ENCODE measurements around the gene CHMP4A.

The CHMP4A gene

DNA sequence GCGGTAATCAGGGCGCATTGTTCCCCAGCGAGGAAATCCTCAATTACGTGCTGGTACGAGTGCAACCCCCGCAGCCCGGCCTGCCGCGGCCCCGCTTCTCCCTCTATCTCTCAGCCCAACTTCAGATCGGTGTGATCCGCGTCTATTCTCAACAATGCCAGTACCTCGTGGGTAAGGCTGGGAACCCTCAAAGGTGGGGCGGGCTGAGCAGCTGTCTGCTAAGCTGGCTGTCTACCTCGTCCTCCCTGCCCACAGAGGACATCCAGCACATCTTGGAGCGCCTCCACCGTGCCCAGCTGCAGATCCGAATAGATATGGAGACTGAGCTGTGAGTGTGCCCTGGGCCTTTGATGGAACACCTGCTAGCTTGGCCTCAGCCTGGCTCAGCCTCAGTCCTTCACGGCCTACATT is 40.4 kb downstream of the CHMP4A start:
- DNase-seq: no peak

DNA sequence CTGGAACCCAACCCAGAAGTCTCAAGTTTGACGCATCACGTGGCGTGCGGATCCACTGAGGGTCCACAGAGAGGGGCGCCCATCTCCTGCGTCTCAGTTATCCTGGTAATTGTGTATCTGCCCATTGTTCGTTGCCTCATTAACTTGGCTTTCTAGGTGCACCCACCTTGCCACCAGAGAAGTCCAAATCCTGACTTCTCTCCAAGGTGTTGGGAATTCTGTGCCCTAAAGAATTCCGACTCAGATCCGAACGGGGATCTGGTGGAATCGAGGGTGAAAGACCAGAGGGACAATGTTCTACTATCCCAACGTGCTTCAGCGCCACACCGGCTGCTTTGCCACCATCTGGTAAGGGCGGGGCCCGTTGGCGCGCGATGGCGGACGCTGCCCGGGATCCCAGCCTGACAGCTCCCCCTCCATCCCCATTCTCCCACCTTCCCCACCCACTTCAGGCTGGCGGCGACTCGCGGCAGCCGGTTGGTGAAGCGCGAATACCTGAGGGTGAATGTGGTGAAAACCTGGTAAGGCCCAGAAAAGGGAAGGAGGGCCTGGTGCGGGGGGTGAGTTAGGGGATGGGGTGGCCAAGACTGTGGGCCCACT is 40.9 kb downstream of the CHMP4A start:
- no peak for DNase-seq

DNA sequence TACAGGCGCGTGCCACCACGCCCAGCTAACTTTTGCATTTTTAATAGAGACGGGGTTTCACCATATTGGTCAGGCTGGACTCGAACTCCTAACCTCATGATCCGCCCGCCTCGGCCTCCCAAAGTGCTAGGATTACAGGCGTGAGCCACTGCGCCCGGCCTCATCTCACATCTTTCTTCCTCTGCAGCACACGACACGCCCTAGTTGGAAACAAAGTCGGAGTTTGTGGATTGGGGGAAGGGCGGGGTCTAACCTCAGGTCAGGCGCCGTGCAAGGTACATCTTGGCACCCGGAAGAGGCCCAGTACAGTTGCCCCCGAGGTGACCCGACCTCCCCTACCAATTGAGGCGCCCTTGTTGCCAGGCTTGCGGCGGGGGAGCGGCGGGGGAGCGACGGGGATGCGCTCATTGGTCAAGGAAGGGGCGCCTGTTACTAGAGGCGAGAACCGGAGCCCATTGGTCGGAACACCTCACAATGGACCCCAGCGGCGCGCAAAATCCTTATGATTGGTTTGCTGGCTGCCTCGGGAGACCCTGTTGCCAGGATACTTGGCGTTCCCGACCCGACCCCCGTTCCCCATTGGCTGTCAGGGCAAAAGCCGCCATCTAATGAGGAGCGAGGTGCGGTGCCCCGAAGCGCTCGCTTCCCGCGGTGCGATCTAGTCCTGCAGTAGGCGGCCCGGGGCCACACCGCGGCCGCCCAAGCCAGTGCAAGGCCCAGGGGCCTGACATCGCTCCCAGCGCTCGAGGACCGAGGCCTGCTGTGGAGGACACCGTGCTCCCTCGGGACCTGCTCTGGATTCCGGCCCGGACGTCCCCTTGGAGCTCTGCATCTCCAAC is 41.6 kb downstream of the CHMP4A start, which contains the start of gene REC8:
TSS of gene REC8 (plus strand) at position 659 of the 839 bp plus-strand sequence. CDS start 473 bp downstream, outside the sequence.
- peak; percentile 84 for DNase-seq

DNA sequence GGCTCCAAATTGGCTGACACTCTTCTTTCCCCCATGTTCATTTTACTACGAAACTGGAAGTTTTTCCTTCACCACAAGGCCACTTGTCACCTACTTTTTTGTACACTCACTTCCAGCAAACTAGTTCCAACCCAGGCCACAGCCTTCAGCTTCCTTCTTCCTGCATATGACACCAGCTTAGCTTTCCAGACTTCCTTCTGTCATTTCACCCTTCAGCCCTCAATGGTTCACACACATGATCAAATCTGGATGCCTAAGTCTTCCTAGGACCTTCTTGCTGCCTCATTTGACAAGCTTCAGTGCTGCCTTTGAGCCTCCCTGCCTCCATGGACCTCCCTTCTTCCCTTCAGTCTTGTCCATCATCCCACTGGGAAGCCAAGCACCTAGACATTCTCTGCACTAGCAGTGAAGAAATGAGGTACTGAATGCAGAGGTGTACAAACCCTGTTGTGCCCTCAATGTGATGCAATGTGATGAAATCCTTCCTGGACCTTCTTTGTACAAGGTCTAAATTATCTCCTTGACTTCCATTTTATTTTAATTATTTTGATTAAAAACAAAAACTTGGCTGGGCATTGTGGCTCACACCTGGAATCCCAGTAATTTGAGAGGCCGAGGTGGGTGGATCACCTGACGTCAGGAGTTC is 45.7 kb downstream of the CHMP4A start:
- DNase-seq: no peak

DNA sequence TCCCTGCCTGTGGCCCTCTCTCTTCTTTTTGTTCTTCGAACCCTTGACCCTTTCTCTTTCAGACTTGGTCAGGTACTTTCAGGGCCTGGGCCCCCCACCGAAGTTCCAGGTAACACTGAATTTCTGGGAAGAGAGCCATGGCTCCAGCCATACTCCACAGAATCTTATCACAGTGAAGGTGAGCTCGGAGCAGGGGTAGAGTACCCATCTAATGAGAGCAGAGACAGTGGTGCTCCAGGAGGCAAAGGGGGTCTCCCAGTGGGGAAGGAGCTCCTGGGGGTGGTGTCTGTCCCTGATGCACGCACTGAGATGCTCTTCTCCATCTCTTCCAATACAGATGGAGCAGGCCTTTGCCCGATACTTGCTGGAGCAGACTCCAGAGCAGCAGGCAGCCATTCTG is 47.5 kb downstream of the CHMP4A start:
- no peak for DNase-seq

DNA sequence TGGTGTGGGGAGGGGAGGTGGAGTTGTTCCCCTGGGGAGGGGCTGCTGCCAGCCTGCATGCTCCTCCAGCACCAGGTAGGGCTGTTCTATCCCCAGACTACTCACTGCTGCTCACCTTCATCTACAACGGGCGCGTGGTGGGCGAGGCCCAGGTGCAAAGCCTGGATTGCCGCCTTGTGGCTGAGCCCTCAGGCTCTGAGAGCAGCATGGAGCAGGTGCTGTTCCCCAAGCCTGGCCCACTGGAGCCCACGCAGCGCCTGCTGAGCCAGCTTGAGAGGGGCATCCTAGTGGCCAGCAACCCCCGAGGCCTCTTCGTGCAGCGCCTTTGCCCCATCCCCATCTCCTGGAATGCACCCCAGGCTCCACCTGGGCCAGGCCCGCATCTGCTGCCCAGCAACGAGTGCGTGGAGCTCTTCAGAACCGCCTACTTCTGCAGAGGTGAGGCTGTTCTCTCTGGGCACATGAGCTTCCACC is 48.7 kb downstream of the CHMP4A start:
- DNase-seq: no peak

DNA sequence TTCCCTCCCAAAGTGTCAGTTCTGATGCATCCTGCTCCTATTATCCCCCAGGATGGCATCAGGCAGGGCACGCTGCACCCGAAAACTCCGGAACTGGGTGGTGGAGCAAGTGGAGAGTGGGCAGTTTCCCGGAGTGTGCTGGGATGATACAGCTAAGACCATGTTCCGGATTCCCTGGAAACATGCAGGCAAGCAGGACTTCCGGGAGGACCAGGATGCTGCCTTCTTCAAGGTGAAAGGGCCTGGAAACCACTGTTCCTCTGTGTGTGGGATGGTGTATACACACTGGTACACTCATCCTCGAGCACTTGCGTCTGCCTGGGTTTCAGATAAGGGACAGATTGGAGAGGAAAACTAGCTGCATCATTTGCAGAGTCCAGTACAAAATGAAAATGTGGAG is 51.2 kb downstream of the CHMP4A start:
- DNase-seq: no peak

DNA sequence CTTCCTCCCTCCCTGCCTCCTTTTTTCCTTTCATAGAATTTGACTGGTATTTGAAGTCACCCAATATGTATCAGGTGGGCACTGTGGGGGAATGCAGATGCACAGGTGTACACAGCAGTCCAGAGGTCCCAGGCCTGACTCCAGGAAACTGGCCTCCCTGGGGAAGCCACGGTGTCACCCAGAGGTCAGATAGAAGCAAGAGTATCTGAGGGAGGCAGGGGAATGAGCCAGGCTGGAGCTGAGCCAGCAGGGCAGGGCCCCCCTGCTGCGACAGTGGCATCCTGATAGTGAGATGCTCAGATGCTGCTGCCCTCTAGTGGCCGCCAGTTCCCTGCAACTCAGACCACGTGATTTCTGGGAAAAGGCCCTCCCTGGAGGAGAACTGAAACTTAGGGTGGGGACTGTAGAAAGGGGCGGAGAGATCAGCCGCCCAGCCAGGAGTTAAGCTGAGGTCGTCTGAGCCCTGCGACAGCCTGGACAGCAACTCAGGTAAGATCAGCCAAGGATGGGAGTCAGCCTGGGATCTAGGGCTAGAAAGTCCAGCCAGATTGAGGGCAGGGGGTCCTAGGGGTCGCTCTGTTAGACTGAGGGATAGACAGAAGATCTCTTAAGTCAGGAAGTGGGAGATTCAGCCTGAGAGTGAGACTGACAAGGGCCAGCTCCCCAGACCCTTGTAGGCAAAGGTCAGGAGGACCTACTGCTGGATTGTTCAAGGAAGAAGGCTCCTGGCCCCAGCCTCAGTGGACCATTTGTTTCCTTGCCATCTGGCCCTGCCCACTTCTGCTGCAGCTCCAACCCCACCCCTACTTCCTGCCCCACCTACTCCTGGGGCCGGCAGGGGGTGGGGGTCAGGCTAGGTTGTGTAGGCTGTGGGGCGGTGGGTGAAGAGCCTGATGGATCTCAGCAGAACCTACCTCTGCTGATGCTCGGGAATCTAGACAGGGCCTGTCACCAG is 52.2 kb downstream of the CHMP4A start, which contains the start of gene IRF9:
TSS of gene IRF9 (plus strand) at position 416 of the 955 bp plus-strand sequence. CDS start 880 bp downstream, outside the sequence.
- DNase-seq: peak; percentile 94

DNA sequence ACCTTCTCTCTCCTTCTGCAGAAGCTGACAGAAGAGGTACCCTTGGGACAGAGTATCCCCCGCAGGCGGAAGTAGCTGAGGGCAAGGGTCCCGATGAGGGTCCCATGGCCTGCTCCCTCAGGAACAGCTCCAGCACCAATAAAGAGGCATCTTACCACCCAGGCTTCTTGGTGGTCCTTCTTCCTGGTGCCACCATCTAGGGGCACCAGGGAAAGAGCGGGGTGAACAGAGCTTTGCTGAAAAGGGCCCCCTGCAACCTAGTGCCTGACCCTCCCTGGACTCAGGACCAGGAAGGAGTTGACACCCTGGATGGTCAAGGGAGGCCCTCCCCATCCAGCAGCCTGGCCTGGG is 52.8 kb downstream of the CHMP4A start:
- no peak for DNase-seq

DNA sequence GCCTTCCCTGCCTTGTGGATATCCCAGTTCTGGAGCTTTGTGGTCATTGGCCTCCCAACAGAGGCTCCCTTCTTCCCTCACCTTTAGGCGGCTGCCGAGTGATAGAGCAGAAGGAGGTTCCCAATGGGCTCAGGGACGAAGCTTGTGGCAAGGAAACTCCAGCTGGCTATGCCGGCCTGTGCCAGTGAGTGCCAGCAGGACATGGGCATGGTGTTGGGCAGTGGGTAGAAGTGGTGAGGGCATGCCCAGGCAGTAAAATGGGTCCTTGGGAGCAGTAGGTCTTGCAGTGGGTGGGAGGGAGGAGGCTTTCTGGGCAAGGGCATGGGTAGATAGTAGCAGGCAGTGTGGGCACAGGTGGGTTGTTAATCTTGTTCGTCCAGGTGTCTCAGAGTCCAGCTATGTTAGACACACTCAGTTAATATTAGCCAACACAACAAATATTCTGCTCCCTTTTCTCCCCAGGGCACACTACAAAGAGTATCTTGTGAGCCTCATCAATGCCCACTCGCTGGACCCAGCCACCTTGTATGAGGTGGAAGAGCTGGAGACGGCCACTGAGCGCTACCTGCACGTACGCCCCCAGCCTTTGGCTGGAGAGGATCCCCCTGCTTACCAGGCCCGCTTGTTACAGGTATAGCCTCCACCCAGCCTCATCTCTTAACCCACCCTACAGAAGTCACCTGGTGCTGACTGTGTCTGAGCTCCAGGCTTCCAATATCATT is 53.4 kb downstream of the CHMP4A start:
- DNase-seq: no peak

Data from NCI-H748 treated with DMSO at 0.1 percent for 48 hours (cell line).